OCI-LY3 (cell line): ENCODE measurements around the gene PCDHGA6.
"Not testable (repeated sequence)": the region's sequence is repeated elsewhere in the genome, so short reads cannot be mapped to it uniquely, and the experiment has no call there.

Experiments
- H2AFZ ChIP-seq: fragments of 200-600, 300-600 bp; shearing (Covaris generic); 2 replicates; pipeline ENCODE4 v1.6.0; 2014; ENCODE audit warnings: antibody characterized with exemption, low read depth, low read length
- H3K27ac ChIP-seq: fragments of 200-600, 300-600 bp; sonication (generic); 2 replicates; pipeline ENCODE4 v1.5.1; 2014; ENCODE audit warnings: mild to moderate bottlenecking, low read length, moderate library complexity, mixed read lengths
- H3K27me3 ChIP-seq: fragments of 200-600, 300-600 bp; sonication (generic); 2 replicates; pipeline ENCODE4 v1.6.1; 2014; ENCODE audit warnings: low read depth, low read length, mixed read lengths
- H3K36me3 ChIP-seq: fragments of 200-600, 300-600 bp; sonication (generic); replicated peaks from 2 replicates; pipeline ENCODE3; 2014; ENCODE audit warnings: low read depth, low read length, mixed read lengths
- H3K4me1 ChIP-seq: fragments of 300-600, 200-600 bp; sonication (generic); 2 replicates; pipeline ENCODE4 v1.6.1; 2014; ENCODE audit warnings: low read length, mixed read lengths
- H3K4me2 ChIP-seq: fragments of 200-600, 300-600 bp; sonication (generic); 2 replicates; pipeline ENCODE4 v1.6.1; 2014; ENCODE audit warnings: low read length, mixed read lengths
- H3K4me3 ChIP-seq: fragments of 300-600, 200-600 bp; sonication (generic); 2 replicates; pipeline ENCODE4 v1.5.1; 2014; ENCODE audit warnings: antibody characterized with exemption, mild to moderate bottlenecking, low read length, moderate library complexity
- H3K79me2 ChIP-seq: fragments of 300-600, 200-600 bp; shearing (Covaris generic); 2 replicates; pipeline ENCODE4 v1.6.1; 2014; ENCODE audit warnings: mild to moderate bottlenecking, low read length, mixed read lengths
- H3K9ac ChIP-seq: fragments of 300-600, 200-600 bp; shearing (Covaris generic); 2 replicates; pipeline ENCODE4 v1.6.0; 2014; ENCODE audit warnings: mild to moderate bottlenecking, low read length, moderate library complexity
- H3K9me3 ChIP-seq: fragments of 200-600, 300-600 bp; shearing (Covaris generic); 2 replicates; pipeline ENCODE4 v1.6.1; 2014; ENCODE audit warnings: low read length, mixed read lengths; ENCODE audit not compliant: insufficient read depth
- H4K20me1 ChIP-seq: fragments of 200-600, 300-600 bp; sonication (generic); 2 replicates; pipeline ENCODE4 v1.6.1; 2016; ENCODE audit warnings: low read length, mixed read lengths; ENCODE audit not compliant: insufficient read depth
- EZH2phosphoT487 ChIP-seq: fragments of 200-600 bp; shearing (Covaris generic); IDR thresholded peaks from 2 replicates; pipeline ENCODE4 v1.6.1; 2018; ENCODE audit warnings: antibody characterized with exemption, mixed run types, low read depth
- TF ChIP-seq, protein P1 (sequence below): fragments of 200-600, 300-600 bp; sonication (generic); IDR thresholded peaks from 2 replicates; pipeline ENCODE4 v1.5.1; 2014; ENCODE audit warnings: antibody characterized with exemption, low read length, low read depth

The PCDHGA6 gene

DNA sequence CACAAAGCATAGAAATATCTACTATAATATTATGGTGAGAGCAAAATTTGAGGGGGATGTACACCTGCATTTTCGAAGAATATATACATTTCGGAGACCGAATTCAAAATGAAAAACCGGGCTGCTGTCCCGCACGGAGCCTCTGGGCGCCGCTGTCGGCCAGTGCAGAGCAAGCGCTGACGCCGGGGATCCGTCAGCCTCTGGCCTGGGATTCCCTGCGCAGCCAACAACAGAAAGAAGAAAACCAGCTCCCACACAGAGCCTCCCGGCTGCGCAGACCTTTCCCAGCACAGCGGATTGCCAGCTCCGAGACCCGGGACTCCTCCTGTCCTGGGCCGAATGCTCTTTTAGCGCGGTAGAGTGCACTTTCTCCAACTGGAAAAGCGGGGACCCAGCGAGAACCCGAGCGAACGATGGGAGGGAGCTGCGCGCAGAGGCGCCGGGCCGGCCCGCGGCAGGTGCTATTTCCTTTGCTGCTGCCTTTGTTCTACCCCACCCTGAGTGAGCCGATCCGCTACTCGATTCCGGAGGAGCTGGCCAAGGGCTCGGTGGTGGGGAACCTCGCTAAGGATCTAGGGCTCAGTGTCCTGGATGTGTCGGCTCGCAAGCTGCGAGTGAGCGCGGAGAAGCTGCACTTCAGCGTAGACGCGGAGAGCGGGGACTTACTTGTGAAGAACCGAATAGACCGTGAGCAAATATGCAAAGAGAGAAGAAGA is 34.3 kb downstream of the PCDHGA6 start, which contains the start of gene PCDHGB6:
TSS of gene PCDHGB6 (plus strand) at position 232 of the 716 bp plus-strand sequence. CDS start at position 414, 182 bp downstream.
- TF ChIP-seq, protein P1, sequence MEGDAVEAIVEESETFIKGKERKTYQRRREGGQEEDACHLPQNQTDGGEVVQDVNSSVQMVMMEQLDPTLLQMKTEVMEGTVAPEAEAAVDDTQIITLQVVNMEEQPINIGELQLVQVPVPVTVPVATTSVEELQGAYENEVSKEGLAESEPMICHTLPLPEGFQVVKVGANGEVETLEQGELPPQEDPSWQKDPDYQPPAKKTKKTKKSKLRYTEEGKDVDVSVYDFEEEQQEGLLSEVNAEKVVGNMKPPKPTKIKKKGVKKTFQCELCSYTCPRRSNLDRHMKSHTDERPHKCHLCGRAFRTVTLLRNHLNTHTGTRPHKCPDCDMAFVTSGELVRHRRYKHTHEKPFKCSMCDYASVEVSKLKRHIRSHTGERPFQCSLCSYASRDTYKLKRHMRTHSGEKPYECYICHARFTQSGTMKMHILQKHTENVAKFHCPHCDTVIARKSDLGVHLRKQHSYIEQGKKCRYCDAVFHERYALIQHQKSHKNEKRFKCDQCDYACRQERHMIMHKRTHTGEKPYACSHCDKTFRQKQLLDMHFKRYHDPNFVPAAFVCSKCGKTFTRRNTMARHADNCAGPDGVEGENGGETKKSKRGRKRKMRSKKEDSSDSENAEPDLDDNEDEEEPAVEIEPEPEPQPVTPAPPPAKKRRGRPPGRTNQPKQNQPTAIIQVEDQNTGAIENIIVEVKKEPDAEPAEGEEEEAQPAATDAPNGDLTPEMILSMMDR, result peak; percentile 24; the same call in 1 of the 2 replicates
- not testable (repeated sequence) for H4K20me1 ChIP-seq, H3K36me3 ChIP-seq, H3K4me3 ChIP-seq, H3K27ac ChIP-seq, H2AFZ ChIP-seq, H3K4me2 ChIP-seq, H3K9me3 ChIP-seq, H3K9ac ChIP-seq, H3K4me1 ChIP-seq, H3K27me3 ChIP-seq, H3K79me2 ChIP-seq

DNA sequence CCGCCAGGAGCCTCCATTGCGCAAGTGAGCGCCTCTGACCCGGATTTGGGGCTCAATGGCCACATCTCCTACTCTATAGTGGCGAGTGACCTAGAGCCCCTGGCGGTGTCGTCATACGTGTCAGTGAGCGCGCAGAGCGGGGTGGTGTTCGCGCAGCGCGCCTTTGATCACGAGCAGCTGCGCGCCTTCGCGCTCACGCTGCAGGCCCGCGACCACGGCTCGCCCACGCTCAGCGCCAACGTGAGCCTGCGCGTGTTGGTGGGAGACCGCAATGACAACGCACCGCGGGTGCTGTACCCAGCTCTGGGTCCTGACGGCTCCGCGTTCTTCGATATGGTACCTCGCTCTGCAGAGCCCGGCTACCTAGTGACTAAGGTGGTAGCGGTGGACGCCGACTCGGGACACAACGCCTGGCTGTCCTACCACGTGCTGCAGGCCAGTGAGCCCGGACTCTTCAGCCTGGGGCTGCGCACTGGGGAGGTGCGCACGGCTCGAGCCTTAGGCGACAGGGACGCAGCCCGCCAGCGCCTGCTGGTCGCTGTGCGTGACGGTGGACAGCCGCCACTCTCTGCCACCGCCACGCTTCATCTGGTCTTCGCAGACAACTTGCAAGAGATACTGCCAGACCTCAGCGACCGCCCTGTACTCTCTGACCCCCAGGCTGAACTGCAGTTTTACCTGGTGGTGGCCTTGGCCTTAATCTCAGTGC is 36.1 kb downstream of the PCDHGA6 start:
- Histone ChIP-seq H3K4me3 (no peak overlapping the region), H3K27ac (no peak overlapping the region), H2AFZ (no peak overlapping the region), H3K27me3 (no peaks in the 10 kb centered on the region), H3K4me2 (no peak overlapping the region), H4K20me1 (no peaks in the 10 kb centered on the region), H3K4me1 (no peaks in the 10 kb centered on the region), H3K36me3 (no peaks in the 10 kb centered on the region), H3K9me3 (no peaks in the 10 kb centered on the region), H3K79me2 (no peaks in the 10 kb centered on the region), H3K9ac (no peak overlapping the region)
- no peak for TF ChIP-seq EZH2phosphoT487
- TF ChIP-seq, protein P1, result no peak

DNA sequence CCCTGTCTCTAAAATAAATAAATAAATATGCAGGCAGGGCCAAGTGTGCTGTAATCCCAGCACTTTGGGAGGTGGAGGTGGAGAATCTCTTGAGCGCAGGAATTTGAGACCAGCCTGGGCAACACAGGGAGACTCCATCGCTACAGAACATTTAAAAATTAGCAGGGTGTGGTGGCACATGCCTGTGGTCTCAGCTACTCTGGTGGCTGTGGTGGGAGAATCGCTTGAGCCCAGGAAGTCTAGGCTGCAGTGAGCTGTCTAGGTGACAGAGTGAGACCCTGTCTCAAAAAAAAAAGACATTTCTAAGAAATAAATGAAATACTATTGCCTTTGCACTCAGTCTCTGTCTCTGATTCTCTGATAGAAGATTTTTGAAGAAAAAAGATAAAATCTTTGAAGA is 37.9 kb downstream of the PCDHGA6 start:
- Histone ChIP-seq H3K4me1 (no peaks in the 10 kb centered on the region), H4K20me1 (no peaks in the 10 kb centered on the region), H2AFZ (no peak overlapping the region), H3K4me3 (no peak overlapping the region), H3K27me3 (no peaks in the 10 kb centered on the region), H3K9ac (no peak overlapping the region), H3K4me2 (no peak overlapping the region), H3K36me3 (no peaks in the 10 kb centered on the region), H3K79me2 (no peaks in the 10 kb centered on the region), H3K9me3 (no peaks in the 10 kb centered on the region), H3K27ac (no peak overlapping the region)
- TF ChIP-seq, protein P1, result no peak
- no peak for TF ChIP-seq EZH2phosphoT487

DNA sequence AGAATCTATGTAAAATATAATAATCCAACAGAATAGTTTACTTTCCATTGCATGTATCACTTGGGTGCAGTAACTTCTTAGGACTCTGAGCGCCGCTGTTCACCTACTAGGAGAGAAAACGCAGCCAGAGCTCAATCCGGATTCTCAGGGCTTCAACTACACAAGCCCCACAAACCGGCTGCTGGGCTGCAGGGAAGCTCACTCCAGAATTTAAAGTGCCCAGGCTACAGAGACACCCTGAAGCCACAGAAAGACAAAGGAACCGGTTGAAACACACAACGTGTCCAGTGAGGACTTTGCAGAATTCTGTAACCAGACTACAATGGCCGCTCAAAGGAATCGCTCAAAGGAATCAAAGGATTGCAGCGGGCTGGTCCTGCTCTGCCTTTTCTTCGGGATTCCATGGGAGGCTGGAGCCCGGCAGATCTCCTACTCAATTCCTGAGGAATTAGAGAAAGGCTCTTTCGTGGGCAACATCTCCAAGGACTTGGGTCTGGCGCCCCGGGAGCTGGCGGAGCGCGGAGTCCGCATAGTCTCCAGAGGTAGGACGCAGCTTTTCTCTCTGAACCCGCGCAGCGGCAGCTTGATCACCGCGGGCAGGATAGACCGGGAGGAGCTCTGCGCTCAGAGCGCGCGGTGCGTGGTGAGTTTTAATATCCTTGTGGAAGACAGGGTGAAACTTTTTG is 39.3 kb downstream of the PCDHGA6 start, which contains the start of gene PCDHGA10:
TSS of gene PCDHGA10 (plus strand) at position 134 of the 686 bp plus-strand sequence. CDS start at position 323, 189 bp downstream.
- H3K4me2 ChIP-seq, result peak within 1 kb of the TSS; percentile 83
- no peaks in the 10 kb centered on the region for H3K36me3 ChIP-seq
- H3K79me2 ChIP-seq, result no peaks in the 10 kb centered on the region
- H4K20me1 ChIP-seq, result no peaks in the 10 kb centered on the region
- peak within 1 kb of the TSS; percentile 97 for H2AFZ ChIP-seq
- H3K27ac ChIP-seq, result no peak within 1 kb of the TSS
- H3K27me3 ChIP-seq, result no peaks in the 10 kb centered on the region
- no peak for TF ChIP-seq EZH2phosphoT487
- TF ChIP-seq, protein P1, result peak; percentile 66
- H3K9me3 ChIP-seq, result no peaks in the 10 kb centered on the region
- H3K9ac ChIP-seq, result peak within 1 kb of the TSS; percentile 59
- H3K4me3 ChIP-seq, result peak within 1 kb of the TSS; percentile 89
- no peaks in the 10 kb centered on the region for H3K4me1 ChIP-seq
